NB4 (cell line): ENCODE results near the gene ZKSCAN2.

Experiments used
- CTCF ChIP-seq: IDR thresholded peaks from one replicate; pipeline ENCODE4 v1.5.1; 2012; ENCODE audit warnings: low read depth, low read length
- MYC ChIP-seq: IDR thresholded peaks from 2 replicates; pipeline ENCODE4 v1.6.1; 2011; ENCODE audit warnings: low read depth, low read length
- POLR2A ChIP-seq: IDR thresholded peaks from 2 replicates; pipeline ENCODE4 v1.6.1; 2011; ENCODE audit warnings: mild to moderate bottlenecking; ENCODE audit not compliant: insufficient read length; ENCODE audit errors: extremely low read depth

DNA sequence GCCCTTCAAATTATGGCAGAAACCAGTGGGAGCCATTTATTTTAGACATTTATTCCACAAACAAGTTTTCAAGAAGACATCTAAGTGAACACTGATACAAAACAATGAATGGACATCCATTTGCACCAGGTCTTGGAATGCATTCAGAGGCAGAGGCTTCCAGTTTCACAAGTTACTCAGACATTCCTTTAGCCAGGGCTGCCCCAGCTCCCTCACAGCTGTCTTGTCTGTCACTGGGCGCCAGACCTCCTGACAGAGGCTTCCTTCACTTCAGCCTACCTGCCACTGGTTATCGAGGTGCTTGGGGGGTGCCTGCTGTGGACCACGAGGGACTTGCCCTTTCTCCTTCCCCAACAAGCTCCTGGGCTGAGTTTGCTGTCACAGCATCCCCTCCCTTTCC is 21.7 kb downstream of the ZKSCAN2 start:
- TF ChIP-seq POLR2A (no peak), CTCF (no peak), MYC (no peak)
